GM12875 (cell line): ENCODE results near the gene SHROOM1.

Source experiments
- H3K4me3 ChIP-seq: one replicate; pipeline ENCODE4 v1.5.1; 2011; ENCODE audit warnings: low read depth, low read length, control low read depth
- TF ChIP-seq, protein P1 (sequence below): IDR thresholded peaks from 2 replicates; pipeline ENCODE4 v1.5.1; 2011; ENCODE audit warnings: low read depth, mild to moderate bottlenecking, control low read depth, inconsistent platforms, low read length, moderate library complexity, borderline replicate concordance; ENCODE audit not compliant: insufficient read depth

The SHROOM1 gene

DNA sequence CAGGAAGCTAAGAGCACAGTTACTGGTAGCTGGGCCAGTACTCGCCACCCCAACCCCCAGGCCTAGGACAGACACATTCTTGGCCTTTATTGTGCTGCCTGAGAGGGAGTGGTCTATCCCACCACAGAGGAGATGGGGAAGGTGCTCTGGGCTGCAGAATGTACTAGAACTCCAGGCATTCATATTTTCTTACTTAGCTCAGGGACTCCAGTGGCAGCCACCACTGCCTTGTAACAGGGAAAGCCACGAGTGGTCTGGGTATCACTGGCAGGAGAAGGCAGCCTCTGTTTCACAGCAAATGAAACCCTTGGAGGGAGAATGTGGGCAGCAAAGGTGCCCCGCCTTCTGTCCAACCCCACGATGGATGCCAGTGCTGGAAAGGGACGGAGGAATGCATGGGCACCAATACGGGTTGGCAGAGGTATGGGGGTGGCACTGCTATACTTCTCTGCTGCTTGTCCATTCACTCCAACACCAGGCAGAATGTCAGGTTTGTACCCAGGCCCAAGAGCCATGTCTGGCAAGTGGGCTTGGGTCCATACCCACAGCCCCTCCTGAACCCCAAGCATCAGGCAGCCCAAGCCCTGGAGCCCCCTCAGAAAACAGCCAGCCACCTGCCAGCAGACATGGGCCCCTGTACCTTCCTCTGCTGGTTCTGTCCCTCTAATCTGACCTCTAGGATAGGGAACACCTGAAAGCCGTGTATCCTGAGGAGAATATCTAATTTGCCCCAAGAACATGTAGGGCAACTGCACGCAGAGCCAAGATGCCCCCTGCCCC, 58.0 kb downstream of the SHROOM1 start:
- TF ChIP-seq, protein P1, sequence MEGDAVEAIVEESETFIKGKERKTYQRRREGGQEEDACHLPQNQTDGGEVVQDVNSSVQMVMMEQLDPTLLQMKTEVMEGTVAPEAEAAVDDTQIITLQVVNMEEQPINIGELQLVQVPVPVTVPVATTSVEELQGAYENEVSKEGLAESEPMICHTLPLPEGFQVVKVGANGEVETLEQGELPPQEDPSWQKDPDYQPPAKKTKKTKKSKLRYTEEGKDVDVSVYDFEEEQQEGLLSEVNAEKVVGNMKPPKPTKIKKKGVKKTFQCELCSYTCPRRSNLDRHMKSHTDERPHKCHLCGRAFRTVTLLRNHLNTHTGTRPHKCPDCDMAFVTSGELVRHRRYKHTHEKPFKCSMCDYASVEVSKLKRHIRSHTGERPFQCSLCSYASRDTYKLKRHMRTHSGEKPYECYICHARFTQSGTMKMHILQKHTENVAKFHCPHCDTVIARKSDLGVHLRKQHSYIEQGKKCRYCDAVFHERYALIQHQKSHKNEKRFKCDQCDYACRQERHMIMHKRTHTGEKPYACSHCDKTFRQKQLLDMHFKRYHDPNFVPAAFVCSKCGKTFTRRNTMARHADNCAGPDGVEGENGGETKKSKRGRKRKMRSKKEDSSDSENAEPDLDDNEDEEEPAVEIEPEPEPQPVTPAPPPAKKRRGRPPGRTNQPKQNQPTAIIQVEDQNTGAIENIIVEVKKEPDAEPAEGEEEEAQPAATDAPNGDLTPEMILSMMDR, result no peak
- no peak overlapping the region for H3K4me3 ChIP-seq
